AG09319 (cell line): ENCODE data around the gene CARS1.
A peak's percentile ranks its signal among the peaks of the same experiment; 100 is the strongest.

Source experiments
- DNase-seq: peaks from one replicate; pipeline ENCODE4 v3.0.0-alpha.2; 2010; ENCODE audit warnings: low read depth; ENCODE audit errors: extremely low read depth
- TF ChIP-seq, protein P1 (sequence below): IDR thresholded peaks from 2 replicates; pipeline ENCODE4 v1.5.1; 2011; ENCODE audit warnings: low read depth, mild to moderate bottlenecking, inconsistent platforms, low read length, moderate library complexity

Gene CARS1

DNA sequence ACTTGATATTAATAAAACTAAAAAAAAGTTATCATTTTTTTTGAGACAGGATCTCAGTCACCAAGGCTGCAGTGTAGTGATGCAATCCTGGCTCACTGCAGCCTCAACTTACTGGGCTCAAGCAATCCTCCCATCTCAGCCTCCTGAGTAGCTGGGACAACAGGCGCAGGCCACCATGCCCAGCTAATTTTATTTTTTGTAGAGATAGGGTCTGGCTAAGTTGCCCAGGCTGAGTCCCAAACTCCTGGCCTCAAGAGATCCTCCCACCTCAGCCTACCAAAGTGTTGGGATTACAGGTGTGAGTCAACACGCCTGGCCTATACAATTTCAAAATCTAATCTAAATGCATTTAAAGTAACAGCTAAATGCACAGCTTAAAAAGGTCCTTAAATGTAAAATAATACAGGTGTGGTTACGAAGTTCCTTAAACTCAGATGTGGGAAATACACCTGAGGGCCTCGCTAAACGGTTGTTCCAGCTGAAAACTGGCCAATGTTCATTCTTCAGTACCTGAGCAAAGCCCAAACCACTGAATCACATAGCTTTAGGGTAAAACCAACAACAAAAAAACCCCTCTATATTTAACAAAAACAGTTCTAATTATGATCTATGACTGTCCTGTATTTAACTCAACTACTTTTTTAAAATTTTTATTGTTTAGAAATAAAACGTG, 76.9 kb downstream of the CARS1 start:
- DNase-seq: no peak

DNA sequence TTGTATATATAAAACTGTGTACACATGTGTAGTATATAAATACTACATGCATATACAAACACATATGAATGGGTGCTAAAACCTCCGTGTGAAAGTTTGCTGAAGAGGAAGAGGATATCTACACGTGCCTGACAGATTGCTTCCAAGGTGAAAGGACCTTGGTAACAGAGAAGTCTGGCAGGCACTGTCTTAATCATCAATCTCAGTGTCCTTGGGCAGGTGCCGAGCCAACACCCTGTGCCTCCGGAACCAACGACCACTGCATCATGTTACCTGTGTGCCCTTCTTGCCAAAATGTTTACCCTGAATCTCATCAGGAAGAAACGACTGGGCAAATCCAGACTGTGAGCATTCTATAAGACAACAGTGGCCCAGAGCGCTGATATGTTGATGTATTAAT, 80.1 kb downstream of the CARS1 start:
- DNase-seq: no peak
- TF ChIP-seq, protein P1, sequence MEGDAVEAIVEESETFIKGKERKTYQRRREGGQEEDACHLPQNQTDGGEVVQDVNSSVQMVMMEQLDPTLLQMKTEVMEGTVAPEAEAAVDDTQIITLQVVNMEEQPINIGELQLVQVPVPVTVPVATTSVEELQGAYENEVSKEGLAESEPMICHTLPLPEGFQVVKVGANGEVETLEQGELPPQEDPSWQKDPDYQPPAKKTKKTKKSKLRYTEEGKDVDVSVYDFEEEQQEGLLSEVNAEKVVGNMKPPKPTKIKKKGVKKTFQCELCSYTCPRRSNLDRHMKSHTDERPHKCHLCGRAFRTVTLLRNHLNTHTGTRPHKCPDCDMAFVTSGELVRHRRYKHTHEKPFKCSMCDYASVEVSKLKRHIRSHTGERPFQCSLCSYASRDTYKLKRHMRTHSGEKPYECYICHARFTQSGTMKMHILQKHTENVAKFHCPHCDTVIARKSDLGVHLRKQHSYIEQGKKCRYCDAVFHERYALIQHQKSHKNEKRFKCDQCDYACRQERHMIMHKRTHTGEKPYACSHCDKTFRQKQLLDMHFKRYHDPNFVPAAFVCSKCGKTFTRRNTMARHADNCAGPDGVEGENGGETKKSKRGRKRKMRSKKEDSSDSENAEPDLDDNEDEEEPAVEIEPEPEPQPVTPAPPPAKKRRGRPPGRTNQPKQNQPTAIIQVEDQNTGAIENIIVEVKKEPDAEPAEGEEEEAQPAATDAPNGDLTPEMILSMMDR: no peak

More for the DNA sequence above, 76.9 kb downstream of the CARS1 start:
- TF ChIP-seq, protein P1: no peak

DNA sequence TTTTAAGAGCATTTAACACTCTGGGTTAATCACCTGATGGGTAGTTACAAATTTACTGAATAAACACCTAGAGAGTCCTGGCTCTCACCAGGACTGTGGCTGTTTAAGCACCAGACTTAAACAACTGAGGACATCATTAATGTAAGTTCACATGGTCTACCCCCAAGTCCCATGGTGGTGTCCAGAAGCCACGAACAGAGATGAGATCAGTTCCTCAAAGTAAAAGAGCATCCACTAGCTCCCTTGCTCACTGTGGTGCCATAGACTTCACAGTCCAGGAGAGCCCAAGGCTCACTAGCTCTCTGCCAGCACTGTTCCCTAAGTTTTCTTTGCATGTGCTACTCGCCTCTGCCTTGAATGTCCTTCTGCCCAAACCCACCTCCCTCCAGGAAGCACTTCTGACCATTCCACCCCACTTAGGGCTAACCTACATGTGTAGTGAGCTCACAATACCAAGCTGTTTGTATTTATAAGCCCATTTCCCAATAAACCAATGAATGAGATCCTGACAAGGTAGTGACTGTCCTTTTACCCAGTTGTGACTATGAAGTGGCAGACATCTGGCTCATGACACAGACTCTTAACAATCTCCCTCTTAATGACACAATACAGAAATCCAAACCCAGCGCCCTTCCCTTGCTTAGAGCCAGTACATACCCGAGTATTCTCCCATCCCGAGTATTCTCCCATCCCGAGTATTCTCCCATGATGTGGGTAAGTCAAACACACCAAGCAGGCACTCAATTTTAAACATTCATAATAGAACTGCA, 80.7 kb downstream of the CARS1 start:
- TF ChIP-seq, protein P1: no peak
- no peak for DNase-seq

DNA sequence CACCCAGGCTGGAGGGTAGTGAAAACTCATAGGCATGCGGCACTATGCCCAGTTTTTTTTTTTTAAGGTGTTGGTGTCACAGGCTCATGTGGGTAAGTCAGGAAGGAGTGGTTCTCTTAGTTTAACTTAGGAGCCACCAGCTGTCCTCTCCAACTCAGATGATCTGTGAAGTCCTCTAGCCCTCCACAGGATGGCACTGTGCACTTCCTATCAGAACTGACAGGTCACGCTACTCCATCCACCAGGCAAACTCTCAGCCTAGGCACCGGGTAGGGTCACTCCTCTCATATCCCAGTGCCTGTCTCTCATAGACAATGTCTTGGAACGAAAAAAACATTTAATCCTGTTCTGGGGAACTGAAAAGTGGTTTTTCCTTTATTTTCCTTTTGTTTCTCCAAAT, 81.6 kb downstream of the CARS1 start:
- TF ChIP-seq, protein P1: peak; percentile 41
- DNase-seq: no peak

DNA sequence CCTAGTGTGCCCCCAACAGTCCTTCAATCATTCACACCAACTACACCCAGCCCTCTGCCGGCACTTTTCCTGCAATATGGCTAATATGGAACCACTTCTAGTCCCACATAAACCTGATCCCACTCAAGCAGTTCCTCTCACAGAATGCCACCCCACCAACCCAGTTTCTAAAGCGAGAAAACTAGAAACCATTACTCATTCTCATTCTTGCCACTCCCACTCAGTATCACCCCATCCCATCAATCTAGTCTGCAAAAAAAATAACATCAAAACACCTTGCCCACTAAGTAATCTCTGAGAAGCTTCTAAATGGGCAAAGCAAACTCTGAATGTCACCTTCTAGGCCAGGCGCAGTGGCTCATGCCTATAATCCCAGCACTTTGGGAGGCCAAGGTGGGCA, 83.0 kb downstream of the CARS1 start:
- TF ChIP-seq, protein P1: no peak

DNA sequence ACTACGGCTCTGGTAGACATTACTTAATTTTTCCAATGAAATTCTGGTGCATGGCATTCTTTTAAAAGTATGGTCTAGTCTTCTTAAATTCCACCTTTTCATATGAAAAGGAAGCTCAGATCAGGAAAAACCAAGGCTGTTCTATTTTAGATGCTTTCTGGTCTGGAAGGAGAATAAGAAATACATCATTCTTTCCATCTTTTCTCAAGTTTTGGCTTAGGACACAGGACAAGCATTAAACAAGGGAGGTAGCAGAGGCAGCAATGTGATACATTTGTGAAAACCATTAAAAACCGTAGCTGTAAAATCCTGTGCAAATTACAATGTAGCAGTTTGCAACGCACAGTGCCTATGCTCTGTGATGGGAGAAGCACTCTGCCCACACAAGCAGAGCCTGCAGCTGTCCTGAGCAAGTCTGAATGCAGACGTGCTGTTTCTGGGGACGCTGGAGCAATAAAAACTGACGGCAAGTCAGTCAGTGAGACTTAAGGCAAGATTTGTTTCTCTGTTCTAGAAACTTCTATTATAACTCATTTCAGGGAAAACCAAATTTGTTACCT, 88.8 kb downstream of the CARS1 start:
- TF ChIP-seq, protein P1: no peak

More for the DNA sequence above, 83.0 kb downstream of the CARS1 start:
- DNase-seq: no peak

DNA sequence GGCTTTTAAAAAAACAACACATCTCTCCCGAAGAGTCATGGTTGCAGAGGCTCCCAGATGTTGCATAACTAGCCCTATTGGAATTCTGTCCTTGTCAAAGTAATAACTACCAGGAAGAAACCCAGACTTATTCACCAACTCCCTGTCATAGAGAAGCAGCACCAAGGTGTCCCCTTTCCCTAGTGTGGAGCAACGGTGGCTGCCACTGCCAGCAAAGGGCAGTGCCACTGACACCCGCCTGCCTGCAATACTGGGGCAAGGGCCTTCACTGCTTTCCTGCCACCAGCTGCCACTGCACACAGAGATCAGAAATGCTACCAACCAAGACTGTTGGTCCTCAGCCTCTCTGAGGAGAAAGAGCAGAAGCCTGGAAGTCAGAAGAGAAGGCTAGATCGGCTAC, 92.4 kb downstream of the CARS1 start:
- TF ChIP-seq, protein P1: no peak
- DNase-seq: no peak

More for the DNA sequence above, 88.8 kb downstream of the CARS1 start:
- no peak for DNase-seq
